GM10847 (cell line): ENCODE results near the gene SCN1B.

Source experiments
- POLR2A ChIP-seq: IDR thresholded peaks from 2 replicates; pipeline ENCODE4 v1.6.1; 2011; ENCODE audit not compliant: insufficient read length; ENCODE audit errors: extremely low read depth

Gene SCN1B

GRCh38 chr19:35070471-35070870 lies 40.2 kb downstream of the SCN1B start:
- TF ChIP-seq POLR2A, result no peak

GRCh38 chr19:35073516-35073915 lies 43.2 kb downstream of the SCN1B start:
- no peak for TF ChIP-seq POLR2A

GRCh38 chr19:35073941-35074340 lies 43.7 kb downstream of the SCN1B start:
- TF ChIP-seq POLR2A, result no peak

- no peak for TF ChIP-seq POLR2A
These were observed 44.3 kb downstream of the SCN1B start for GRCh38 chr19:35074426-35075201.

GRCh38 chr19:35075202-35076025 lies 45.1 kb downstream of the SCN1B start:
- TF ChIP-seq POLR2A, result no peak

- TF ChIP-seq POLR2A, result no peak
These were observed 45.7 kb downstream of the SCN1B start for GRCh38 chr19:35076026-35076370.

GRCh38 chr19:35076657-35077056 lies 46.4 kb downstream of the SCN1B start:
- TF ChIP-seq POLR2A, result no peak

GRCh38 chr19:35077411-35078223 lies 47.3 kb downstream of the SCN1B start:
- TF ChIP-seq POLR2A, result no peak

GRCh38 chr19:35079826-35080225 lies 49.6 kb downstream of the SCN1B start:
- no peak for TF ChIP-seq POLR2A

- no peak for TF ChIP-seq POLR2A
These were observed 50.4 kb downstream of the SCN1B start for GRCh38 chr19:35080613-35081170.

- no peak for TF ChIP-seq POLR2A
These were observed 50.9 kb downstream of the SCN1B start for GRCh38 chr19:35081201-35081600.

GRCh38 chr19:35083691-35084508 lies 53.6 kb downstream of the SCN1B start:
- TF ChIP-seq POLR2A, result no peak

- no peak for TF ChIP-seq POLR2A
These were observed 54.2 kb downstream of the SCN1B start for GRCh38 chr19:35084509-35084762.

- no peak for TF ChIP-seq POLR2A
These were observed 55.7 kb downstream of the SCN1B start for GRCh38 chr19:35085947-35086346.

GRCh38 chr19:35086455-35086854 lies 56.2 kb downstream of the SCN1B start:
- TF ChIP-seq POLR2A, result no peak
